GM13976 (cell line): ENCODE data around the gene NOXA1.
A peak's percentile ranks its signal among the peaks of the same experiment; 100 is the strongest.
"Not testable (repeated sequence)": the region's sequence is repeated elsewhere in the genome, so short reads cannot be mapped to it uniquely, and the experiment has no call there.

Source experiments
- DNase-seq: peaks from one replicate; pipeline ENCODE4 v3.0.0; 2012; ENCODE audit warnings: low spot score
- in situ Hi-C: fragments of 300-500 bp; cut with MboI; formaldehyde crosslinking; loops from one replicate; pipeline ENCODE4 v1.12.0; 2022; ENCODE audit warnings: low sequenced_read_pairs, mixed read lengths, inconsistent platforms; ENCODE audit not compliant: unreplicated experiment
- TF ChIP-seq, protein P1 (sequence below): IDR thresholded peaks from 2 replicates; pipeline ENCODE4 v1.5.1; 2012; ENCODE audit warnings: borderline replicate concordance, mild to moderate bottlenecking; ENCODE audit not compliant: insufficient read depth; ENCODE audit errors: extremely low read depth, missing control alignments, control extremely low read depth

The NOXA1 gene

DNA sequence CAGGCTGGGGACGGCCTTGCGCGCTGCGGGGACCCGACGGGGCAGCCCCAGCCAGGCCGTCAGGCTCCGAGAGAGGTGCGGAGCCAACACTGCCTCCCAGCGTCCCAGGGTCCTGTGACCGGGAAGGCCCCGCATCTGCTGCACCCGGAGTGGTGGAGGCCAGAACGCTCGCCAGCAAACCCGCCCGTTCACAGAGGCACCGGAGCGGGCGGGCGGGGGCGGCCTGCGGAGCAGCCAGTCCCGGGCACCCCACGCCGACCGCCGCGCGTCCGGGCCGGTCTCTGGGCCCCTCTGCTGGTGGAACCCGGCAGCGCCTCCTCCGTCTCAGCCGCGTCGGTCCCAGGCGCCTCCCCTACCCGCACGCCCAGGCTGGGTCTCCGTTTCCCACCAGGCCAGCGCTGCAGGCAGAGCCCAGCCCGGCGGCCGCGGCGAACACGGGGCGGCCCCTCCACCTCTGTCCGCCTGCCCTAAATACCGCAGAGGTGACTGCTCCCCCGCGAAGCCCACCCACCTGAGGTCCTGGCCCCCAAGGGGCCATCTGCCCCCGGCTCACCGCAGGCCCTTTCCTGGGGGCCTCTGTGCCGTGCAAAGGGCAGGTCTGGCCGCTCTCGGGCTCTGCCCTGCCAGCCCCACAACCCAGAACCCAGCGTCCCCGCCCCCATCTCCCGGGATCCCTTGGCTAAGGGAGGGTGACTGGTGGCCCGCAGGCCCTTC lies 16.2 kb upstream of the NOXA1 start:
- TF ChIP-seq, protein P1, sequence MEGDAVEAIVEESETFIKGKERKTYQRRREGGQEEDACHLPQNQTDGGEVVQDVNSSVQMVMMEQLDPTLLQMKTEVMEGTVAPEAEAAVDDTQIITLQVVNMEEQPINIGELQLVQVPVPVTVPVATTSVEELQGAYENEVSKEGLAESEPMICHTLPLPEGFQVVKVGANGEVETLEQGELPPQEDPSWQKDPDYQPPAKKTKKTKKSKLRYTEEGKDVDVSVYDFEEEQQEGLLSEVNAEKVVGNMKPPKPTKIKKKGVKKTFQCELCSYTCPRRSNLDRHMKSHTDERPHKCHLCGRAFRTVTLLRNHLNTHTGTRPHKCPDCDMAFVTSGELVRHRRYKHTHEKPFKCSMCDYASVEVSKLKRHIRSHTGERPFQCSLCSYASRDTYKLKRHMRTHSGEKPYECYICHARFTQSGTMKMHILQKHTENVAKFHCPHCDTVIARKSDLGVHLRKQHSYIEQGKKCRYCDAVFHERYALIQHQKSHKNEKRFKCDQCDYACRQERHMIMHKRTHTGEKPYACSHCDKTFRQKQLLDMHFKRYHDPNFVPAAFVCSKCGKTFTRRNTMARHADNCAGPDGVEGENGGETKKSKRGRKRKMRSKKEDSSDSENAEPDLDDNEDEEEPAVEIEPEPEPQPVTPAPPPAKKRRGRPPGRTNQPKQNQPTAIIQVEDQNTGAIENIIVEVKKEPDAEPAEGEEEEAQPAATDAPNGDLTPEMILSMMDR, result peak; percentile 87
- DNase-seq, result peak; percentile 92
- in situ Hi-C loops, result loop anchor here (5.0 kb wide), 1 partner anchor 115 kb away; no protein-coding TSS in a partner anchor

GRCh38 chr9:137407590-137408300 lies 15.4 kb upstream of the NOXA1 start:
- DNase-seq, result no peak
- in situ Hi-C loops, result loop anchor here (5.0 kb wide), 1 partner anchor 115 kb away; no protein-coding TSS in a partner anchor
- TF ChIP-seq, protein P1, result no peak

GRCh38 chr9:137408651-137409405 lies 14.4 kb upstream of the NOXA1 start:
- in situ Hi-C loops, result loop anchor here (5.0 kb wide), 1 partner anchor 117 kb away; no protein-coding TSS in a partner anchor
- TF ChIP-seq, protein P1, result no peak

DNA sequence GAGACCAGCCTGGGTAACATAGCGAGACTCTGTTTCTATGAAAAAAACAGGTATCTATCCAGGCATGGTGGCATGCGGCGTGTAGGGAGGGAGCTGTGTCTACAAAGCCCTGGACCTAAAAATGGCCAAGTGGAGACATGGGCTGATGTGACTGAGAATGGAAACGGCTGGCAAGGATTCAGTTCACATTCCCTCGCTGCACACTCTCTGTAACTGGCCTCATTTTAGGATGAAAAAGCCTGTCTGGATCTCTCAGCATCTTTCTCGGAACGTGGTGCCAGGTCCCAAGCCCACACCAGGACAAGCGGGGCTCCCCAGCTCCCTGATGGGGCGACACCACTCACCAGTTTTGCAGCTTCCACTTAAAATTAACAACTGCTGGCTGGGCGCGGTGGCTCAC lies 13.7 kb upstream of the NOXA1 start:
- TF ChIP-seq, protein P1, result no peak
- DNase-seq, result no peak
- in situ Hi-C loops, result loop anchor here (5.0 kb wide), 1 partner anchor 117 kb away; no protein-coding TSS in a partner anchor

More at GRCh38 chr9:137408651-137409405, 14.4 kb upstream of the NOXA1 start:
- DNase-seq, result no peak

GRCh38 chr9:137410236-137410890 lies 12.8 kb upstream of the NOXA1 start:
- in situ Hi-C loops, DNase-seq: not testable (repeated sequence)

- in situ Hi-C loops, result no loop called here
- no peak for DNase-seq
- TF ChIP-seq, protein P1, result no peak
Observed at GRCh38 chr9:137410891-137411249, 12.3 kb upstream of the NOXA1 start.
